ENCODE data around the gene SRBD1. TPM values are rescaled to one million over a fixed set of nuclear protein-coding genes. Genes with fewer than 3 reads are reported as not detected.

The SRBD1 gene
- total and polyA plus RNA-seq, 8 donors, result 13.4 to 20.0 (median 17.6) TPM

DNA sequence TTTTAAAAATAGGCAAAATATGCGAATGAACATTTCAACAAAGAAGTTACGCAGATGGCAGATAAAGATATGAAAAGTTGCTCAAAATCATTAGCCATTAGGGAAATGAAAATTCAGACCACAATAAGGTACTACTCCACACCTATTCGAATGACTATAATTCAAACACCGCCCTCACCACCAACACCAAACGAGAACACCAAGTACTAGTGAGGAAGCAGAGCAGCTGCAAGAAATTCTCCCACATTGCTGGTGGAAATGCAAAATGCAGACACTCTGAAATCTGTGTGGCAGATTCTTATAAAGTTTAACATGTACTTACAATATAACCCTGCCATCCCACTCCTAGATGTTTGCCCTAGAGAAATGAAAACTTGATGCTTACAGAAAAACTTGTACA lies 23.2 kb upstream of the SRBD1 start:
- no peaks in the 10 kb centered on the region for H3K4me1 ChIP-seq
- intact Hi-C loops (cut with DNase I), result no loop called here
- H3K27ac ChIP-seq, result no peak overlapping the region
- no peaks in the 10 kb centered on the region for H3K9me3 ChIP-seq
- TF ChIP-seq, protein P1, sequence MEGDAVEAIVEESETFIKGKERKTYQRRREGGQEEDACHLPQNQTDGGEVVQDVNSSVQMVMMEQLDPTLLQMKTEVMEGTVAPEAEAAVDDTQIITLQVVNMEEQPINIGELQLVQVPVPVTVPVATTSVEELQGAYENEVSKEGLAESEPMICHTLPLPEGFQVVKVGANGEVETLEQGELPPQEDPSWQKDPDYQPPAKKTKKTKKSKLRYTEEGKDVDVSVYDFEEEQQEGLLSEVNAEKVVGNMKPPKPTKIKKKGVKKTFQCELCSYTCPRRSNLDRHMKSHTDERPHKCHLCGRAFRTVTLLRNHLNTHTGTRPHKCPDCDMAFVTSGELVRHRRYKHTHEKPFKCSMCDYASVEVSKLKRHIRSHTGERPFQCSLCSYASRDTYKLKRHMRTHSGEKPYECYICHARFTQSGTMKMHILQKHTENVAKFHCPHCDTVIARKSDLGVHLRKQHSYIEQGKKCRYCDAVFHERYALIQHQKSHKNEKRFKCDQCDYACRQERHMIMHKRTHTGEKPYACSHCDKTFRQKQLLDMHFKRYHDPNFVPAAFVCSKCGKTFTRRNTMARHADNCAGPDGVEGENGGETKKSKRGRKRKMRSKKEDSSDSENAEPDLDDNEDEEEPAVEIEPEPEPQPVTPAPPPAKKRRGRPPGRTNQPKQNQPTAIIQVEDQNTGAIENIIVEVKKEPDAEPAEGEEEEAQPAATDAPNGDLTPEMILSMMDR (IDR thresholded peaks at IDR 0.05), result no peak
- no peak overlapping the region for H3K4me3 ChIP-seq
- DNase-seq (no peak), ATAC-seq (no peak)
- no peaks in the 10 kb centered on the region for H3K27me3 ChIP-seq
- H3K36me3 ChIP-seq, result no peaks in the 10 kb centered on the region

- no peak for ATAC-seq
- Histone ChIP-seq H3K9me3 (no peaks in the 10 kb centered on the region), H3K4me3 (no peak overlapping the region), H3K4me1 (no peaks in the 10 kb centered on the region), H3K27ac (no peak overlapping the region), H3K27me3 (no peaks in the 10 kb centered on the region), H3K36me3 (no peaks in the 10 kb centered on the region)
- TF ChIP-seq, protein P1 (IDR thresholded peaks at IDR 0.05), result no peak
- intact Hi-C loops (cut with DNase I), result no loop called here
- no peak for DNase-seq
Observed at GRCh38 chr2:45631955-45632354, 20.9 kb upstream of the SRBD1 start.

GRCh38 chr2:45631319-45631718 lies 20.3 kb upstream of the SRBD1 start:
- Histone ChIP-seq H3K27me3 (no peaks in the 10 kb centered on the region), H3K9me3 (no peaks in the 10 kb centered on the region), H3K27ac (no peak overlapping the region), H3K4me1 (no peaks in the 10 kb centered on the region), H3K4me3 (no peak overlapping the region), H3K36me3 (no peaks in the 10 kb centered on the region)
- DNase-seq (no peak), ATAC-seq (no peak)
- TF ChIP-seq, protein P1 (IDR thresholded peaks at IDR 0.05), result no peak
- intact Hi-C loops (cut with DNase I), result no loop called here

GRCh38 chr2:45629971-45630370 lies 18.9 kb upstream of the SRBD1 start:
- ATAC-seq (no peak), DNase-seq (no peak)
- intact Hi-C loops (cut with DNase I), result no loop called here
- Histone ChIP-seq H3K27ac (no peak overlapping the region), H3K9me3 (no peaks in the 10 kb centered on the region), H3K27me3 (no peaks in the 10 kb centered on the region), H3K4me3 (no peak overlapping the region), H3K36me3 (no peaks in the 10 kb centered on the region), H3K4me1 (no peaks in the 10 kb centered on the region)
- TF ChIP-seq, protein P1 (IDR thresholded peaks at IDR 0.05), result no peak

DNA sequence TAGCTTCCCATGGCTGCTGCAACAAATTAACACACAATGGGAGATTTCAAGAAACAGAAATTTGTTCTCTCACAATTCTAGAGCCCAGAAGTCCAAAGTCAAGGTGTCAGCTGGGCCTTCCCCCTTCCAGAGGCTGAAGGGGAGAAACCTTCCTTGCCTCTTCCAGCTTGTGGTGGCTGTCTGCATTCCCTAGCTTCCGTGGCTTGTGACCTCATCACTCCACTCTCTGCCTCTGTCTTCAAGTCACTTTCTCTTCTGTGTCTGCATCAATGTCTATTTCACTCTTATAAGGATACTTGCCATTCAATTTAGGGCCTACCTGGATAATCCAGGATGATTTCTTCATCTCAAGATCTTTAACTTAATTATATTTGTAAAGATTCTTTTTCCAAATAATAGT lies 16.8 kb upstream of the SRBD1 start:
- ATAC-seq, result no peak
- Histone ChIP-seq H3K4me3 (no peak overlapping the region), H3K27me3 (peaks cover 0 to 4% of the 10 kb centered on the region in 2 donors), H3K27ac (no peak overlapping the region), H3K9me3 (no peaks in the 10 kb centered on the region), H3K36me3 (no peaks in the 10 kb centered on the region), H3K4me1 (no peaks in the 10 kb centered on the region)
- DNase-seq, result no peak
- intact Hi-C loops (cut with DNase I), result no loop called here
- TF ChIP-seq, protein P1 (IDR thresholded peaks at IDR 0.05), result no peak

Measured in left lung (tissue), 10 donors.